22Rv1 (cell line): ENCODE results near the gene IL25.

Experiments
- CTCF ChIP-seq: fragments of 450-650 bp; IDR thresholded peaks from 2 replicates; pipeline ENCODE4 v1.5.1; 2017; ENCODE audit warnings: mild to moderate bottlenecking
- ZFX ChIP-seq: fragments of 450-650 bp; IDR thresholded peaks from 2 replicates; pipeline ENCODE4 v1.6.1; 2017; ENCODE audit warnings: antibody characterized with exemption, borderline replicate concordance

- TF ChIP-seq CTCF (no peak), ZFX (no peak)
Observed at GRCh38 chr14:23385244-23385641, 12.6 kb downstream of the IL25 start.
